ENCODE measurements around the gene ATP10A. TPM values are rescaled to one million over a fixed set of nuclear protein-coding genes. Genes with fewer than 3 reads are reported as not detected.

The ATP10A gene
- total RNA-seq, 1 experiment from 2014 or later: 3.9 TPM

GRCh38 chr15:25912035-25912434, 48.9 kb upstream of the ATP10A start:
- Mint-ChIP-seq H3K27ac (no peak overlapping the region), H3K27me3 (ENCODE audit: low read depth) (peaks cover 1% of the 10 kb centered on the region; the same call in 1 of the 2 replicates), H3K36me3 (ENCODE audit: insufficient read depth in 1 of 3, low read depth in 3 of 3) (no peaks in the 10 kb centered on the region), H3K4me3 (no peak overlapping the region), H3K9me3 (peaks cover 4 to 9% of the 10 kb centered on the region in 2 experiments; a peak in 2 of 5 replicates), H3K4me1 (peaks cover 4 to 9% of the 10 kb centered on the region in 2 experiments; a peak in 3 of 4 replicates)
- Histone ChIP-seq H3K4me2 (ENCODE audit: insufficient read depth, insufficient read length, low read length) (no peak overlapping the region), H2BK12ac (ENCODE audit: insufficient read length, low read depth, low read length) (no peak overlapping the region), H2BK20ac (ENCODE audit: low read depth, low read length, poor library complexity, severe bottlenecking) (no peak overlapping the region), H3K79me1 (ENCODE audit: insufficient read depth, low read depth, low read length, poor library complexity, severe bottlenecking) (no peaks in the 10 kb centered on the region), H4K5ac (ENCODE audit: insufficient read length, low read depth, low read length) (no peak overlapping the region), H4K20me1 (ENCODE audit: control insufficient read depth, insufficient read depth, insufficient read length) (no peaks in the 10 kb centered on the region), H2BK5ac (ENCODE audit: insufficient read length, low read length) (no peak overlapping the region), H3K14ac (ENCODE audit: insufficient read depth, low read length) (no peak overlapping the region), H3K18ac (ENCODE audit: insufficient read length, low read depth, low read length) (no peak overlapping the region), H2AFZ (ENCODE audit: low read length) (no peak overlapping the region), H3K9me3 (ENCODE audit: control insufficient read depth, low read depth, low read length) (no peaks in the 10 kb centered on the region), H4K91ac (ENCODE audit: insufficient read length, low read depth, low read length) (no peak overlapping the region), H3K23ac (ENCODE audit: insufficient read length, low read depth, low read length) (no peak overlapping the region), H3K27ac (ENCODE audit: insufficient read length, low read depth, low read length) (no peak overlapping the region), H3K4me1 (ENCODE audit: insufficient read depth, low read length) (no peaks in the 10 kb centered on the region; the same call in 1 of the 2 replicates), H3K79me2 (ENCODE audit: insufficient read depth, low read length) (no peaks in the 10 kb centered on the region), H3K4ac (ENCODE audit: low read depth, low read length) (no peak overlapping the region), H4K8ac (replicated peaks; ENCODE audit: insufficient read length, low read depth, low read length) (no peak overlapping the region), H2AK5ac (ENCODE audit: insufficient read length, low read length) (no peak overlapping the region), H3T11ph (ENCODE audit: low read length) (no peak overlapping the region), H3K27me3 (ENCODE audit: insufficient read depth, low read length) (no peaks in the 10 kb centered on the region), H3K9ac (ENCODE audit: extremely low read depth, insufficient read length, low read length) (no peak overlapping the region), H3K23me2 (ENCODE audit: insufficient read length, low read depth, low read length, poor library complexity, severe bottlenecking) (no peaks in the 10 kb centered on the region), H2BK15ac (ENCODE audit: low read depth, low read length) (no peak overlapping the region), H3K56ac (ENCODE audit: insufficient read length, low read depth, low read length) (no peak overlapping the region), H2BK120ac (ENCODE audit: low read depth, low read length, poor library complexity, severe bottlenecking) (no peak overlapping the region)
- no peak for TF ChIP-seq CTCF (conservative IDR thresholded peaks at IDR 0.05)
- no CpG with 5 or more reads among the region's 3 CpGs for WGBS (ENCODE audit: extremely low coverage, insufficient read length, low lambda C conversion rate)
- DNase-seq: no peak
